HG03565 (cell line): ENCODE data around the gene EMC6.

Source experiments
- ATAC-seq: cut with Tn5 transposase; IDR thresholded peaks from one replicate; pipeline ENCODE4 v1.9.1; 2021; ENCODE audit warnings: mild to moderate bottlenecking, moderate library complexity; ENCODE audit not compliant: unreplicated experiment

The EMC6 gene

DNA sequence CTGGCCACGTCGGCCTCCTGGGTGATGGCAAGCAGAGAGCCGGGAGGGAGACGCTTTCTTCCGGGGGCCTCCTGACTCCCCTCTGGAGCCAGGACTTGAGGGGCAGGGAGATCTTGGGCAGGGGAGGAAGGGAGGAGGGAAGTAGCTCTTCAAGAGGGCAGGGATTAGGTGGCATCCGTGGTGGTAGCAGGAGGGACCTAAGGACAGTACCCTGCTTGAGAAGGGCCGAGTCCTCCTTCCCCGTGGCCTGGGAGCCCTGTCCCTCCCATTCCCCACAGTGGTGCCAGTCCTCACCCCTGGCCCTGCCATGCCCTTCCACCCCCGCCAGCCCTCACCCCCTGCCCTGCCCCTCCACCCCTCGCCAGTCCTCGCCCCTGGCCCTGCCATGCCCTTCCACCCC lies 12.8 kb upstream of the EMC6 start:
- ATAC-seq: no peak

DNA sequence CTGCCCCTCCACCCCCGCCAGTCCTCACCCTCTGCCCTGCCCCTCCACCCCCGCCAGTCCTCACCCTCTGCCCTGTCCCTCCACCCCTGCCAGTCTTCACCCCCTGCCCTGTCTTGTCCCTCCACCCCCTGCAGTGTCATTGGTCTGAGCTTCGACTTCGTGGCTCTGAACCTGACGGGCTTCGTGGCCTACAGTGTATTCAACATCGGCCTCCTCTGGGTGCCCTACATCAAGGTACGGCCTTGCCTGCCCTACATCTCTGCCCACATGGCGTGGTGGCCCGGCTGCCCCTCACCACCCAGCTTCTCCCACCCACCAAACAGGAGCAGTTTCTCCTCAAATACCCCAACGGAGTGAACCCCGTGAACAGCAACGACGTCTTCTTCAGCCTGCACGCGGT lies 12.3 kb upstream of the EMC6 start:
- ATAC-seq: no peak

DNA sequence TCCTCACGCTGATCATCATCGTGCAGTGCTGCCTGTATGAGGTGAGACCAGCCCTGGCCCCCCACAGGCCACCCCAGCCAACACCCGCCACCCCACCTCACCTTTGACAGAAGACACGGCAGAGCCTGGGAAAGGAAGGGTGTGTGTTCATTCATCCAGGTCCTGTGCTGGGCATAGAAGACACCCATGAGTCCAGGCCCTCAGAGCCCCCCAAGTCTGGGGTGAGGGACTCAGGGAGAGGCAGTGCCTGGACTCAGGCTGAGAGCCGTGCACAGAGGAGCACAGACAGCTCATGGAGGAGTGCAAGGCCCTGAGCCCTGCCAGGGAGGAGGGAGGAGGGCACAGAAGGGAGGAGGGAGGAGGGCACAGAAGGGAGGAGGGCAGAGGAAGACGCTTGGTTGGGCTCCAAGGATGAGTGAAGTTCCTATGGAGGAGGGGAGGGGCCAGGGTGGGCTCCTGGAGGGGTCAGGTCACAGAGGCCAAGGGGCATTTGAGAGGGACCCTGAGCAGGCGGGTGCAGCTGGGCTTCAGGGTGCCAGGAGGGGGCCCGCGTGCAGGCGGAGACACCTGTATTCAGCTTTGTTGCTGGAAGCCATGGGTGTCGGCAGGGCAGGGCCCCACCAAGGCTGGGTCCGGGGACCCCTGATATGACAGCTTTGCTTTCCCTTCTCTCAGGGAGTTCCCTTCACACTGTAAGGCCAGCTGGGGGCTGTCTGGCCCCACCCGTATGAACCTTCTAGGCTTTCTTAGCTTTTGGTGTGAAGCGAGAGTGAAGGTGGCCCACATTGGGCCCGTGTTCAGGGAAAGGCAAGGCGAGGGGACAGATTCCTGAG lies 11.6 kb upstream of the EMC6 start:
- no peak for ATAC-seq

DNA sequence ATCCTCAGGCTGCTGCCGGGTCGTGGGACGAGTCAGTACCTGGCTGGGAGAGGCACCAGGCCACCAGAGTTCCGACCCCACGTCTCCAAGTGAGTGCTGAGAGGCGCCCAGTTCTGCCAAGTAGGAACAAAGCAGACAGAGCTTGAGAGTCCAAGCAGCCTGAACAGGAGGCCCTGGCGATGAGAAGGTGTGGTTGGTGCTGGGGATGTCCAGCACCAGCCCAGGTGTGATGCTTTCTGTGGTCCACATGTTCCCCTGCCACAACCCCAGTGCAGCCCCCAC lies 11.1 kb upstream of the EMC6 start:
- ATAC-seq: no peak

DNA sequence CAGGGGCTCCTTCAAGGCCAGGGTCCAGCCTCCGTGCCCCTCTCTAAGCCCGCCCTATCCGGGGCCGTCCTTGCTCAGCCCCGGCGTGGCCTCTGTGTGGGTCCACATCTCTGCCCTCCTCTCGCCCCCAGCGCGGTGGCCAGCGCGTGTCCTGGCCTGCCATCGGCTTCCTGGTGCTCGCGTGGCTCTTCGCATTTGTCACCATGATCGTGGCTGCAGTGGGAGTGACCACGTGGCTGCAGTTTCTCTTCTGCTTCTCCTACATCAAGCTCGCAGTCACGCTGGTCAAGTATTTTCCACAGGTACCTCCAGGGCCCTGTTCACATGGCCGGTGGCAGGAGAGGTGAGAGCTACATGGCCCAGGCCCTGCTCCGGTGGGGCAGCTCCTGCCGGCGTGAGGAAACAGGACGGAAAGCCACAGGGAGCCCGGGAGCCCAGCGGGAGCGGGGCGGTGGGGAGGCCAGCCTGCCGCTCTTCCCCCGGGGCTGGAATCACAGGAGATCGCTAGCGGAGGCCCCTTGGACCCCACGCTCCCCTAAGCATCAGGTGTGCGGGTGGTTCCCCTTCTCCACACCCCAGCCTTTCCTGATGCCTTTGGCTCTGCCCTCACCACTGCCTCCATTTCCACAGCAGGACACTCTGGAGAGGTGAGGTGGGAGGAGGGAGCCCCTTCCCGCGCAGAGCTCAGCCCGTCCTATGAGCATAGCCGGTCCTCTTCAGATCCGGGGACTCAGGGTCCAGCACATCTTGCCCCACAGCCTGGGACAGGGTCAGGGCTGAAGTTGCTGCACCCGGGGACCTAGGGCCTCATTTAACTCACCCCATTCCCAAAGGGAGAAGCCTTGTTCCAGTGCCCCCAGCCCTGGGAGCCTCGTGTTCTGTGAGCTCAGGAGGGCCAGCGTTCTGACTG lies 10.5 kb upstream of the EMC6 start:
- ATAC-seq: no peak

DNA sequence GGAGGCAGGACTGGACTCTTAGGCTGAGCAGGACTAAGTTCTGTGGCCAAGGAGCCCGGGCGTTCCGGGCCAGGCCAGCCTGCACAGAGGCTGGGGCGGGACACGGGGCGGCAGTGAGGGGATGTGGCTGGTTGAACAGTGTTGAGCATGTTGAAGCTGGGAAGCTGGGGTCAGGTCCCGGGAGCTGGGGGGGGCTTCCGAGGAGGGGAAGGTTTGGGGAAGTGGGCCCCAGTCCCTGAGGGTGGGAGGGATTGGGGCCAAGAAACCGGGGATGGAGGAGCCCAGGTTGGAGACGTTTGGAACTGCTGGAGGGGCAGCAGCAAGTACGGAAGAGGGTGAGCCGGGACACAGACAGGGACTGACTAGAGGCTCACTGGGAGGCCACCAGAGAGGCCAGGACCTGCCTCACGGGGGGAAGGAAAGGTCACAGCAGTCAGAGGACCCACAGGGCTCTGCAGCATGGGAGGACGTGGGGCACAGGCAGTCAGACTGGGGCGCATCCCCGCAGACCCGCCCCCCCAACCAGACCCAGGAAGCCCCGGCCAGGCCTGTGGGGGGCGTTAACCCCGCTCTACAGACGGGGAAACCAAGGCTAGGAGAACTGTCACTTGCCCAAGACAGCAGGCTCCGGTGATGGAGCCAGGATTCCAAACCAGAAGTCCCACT lies 9.7 kb upstream of the EMC6 start:
- no peak for ATAC-seq

DNA sequence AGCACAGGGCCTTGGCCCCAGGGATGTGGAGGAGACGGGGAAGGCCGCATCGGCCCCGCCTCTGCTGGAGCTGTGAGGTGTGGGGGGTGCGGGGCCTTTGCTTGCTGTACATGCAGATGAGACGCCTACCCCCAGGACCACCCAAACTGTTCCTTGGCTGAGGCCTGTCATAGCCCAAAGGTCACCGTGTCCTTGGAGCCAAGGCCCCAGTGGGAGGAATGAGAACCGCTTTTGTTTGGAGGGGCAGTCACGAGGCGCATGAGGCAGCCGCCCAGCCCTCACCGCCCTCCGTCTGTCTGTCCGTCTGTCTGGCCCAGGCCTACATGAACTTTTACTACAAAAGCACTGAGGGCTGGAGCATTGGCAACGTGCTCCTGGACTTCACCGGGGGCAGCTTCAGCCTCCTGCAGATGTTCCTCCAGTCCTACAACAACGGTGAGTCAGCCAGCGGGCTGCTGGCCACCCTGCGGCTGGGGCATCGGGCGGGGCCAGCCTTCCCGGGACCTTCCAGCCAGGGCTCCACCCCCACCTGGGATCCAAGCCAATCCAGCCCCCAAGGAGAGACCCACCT lies 9.0 kb upstream of the EMC6 start:
- no peak for ATAC-seq

DNA sequence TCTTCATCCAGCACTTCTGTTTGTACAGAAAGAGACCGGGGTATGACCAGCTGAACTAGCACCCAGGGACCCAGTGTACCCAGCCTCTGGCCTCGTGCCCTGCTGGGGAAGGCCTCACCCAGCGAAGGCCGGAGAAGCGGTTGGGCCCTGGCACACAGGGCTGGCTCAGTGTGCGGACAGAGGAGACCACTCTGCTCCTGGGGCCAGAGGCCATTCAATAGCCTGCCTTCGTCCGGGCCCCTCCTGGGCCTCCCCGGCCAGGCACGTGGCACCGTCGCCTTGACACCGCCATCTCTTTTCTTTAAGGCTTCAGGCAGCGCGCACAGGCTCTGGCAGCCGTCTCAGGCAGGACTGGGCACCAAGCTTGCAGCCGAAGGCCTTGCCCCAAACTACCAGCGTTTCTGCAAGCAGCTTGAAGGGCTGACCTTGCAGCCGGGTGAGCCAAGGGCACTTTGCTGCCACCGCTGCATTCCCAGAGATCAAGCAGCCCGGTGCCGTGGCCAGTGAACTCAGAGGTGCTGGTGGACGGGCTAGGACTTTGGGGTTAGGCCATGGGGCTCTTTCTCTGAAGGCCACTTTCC lies 8.2 kb upstream of the EMC6 start:
- ATAC-seq: no peak

DNA sequence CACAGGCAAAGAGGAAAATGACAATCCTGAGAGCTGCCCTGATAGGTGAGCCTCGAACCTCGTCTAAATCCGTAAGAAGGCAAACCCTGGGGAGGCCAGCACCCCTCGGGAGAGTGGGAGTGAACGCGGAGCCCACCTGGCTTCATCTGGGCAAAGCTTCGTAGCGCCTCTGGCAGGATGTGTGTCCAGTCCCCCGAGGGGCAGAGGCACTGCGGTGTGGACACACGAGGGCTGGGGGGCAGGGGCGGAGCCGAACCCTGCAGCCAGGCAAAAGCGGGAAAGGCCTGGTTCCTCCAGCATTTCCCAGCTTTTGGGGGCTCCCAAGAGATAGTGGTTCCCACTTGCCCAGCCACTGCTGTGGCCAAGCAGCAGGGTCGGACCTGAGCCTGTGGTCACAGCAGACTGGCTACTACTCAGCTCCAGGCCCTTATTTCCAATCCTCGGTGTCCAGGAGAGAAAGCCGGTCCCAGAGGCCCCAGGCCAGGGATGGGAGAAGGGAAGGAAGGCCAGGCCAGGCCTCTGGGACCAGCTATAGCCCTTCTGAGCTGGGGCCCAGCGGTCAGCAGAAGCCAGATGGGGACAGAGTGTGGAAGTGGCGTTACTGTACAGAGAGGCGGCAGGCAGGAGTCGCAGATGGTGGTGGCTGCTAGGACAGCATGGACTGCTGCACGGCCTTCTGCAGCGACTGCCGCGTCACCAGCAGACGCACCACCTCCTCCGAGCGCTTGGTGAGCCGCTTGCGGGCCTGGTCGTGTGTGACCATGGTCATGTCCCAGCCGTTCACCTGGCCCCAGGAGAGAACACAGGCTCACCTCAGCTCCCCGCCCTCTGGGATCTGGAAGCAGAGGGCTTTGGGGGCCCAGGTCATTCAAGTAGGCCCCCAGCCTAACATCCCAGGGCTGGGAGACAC lies 5.3 kb upstream of the EMC6 start:
- ATAC-seq: no peak

DNA sequence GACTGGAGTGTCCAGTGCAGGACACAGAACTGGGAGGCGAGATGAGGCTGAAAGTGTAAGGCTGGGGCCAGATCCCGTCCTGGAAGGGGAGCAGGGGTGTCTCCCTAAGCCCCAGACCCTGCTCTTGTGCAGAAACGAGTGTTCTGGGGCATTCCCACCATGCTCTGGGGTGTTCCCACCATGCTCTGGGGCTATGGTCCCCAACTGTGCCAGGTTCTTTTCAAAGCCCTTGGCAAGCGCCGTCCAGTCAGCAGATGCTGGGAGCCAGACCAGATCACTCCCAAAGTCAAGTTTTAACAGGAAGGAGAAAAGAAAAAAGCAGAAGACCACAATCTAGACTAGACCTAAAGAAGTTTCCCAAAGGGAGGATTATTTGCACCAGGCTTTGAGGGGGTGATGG lies 2.8 kb upstream of the EMC6 start:
- no peak for ATAC-seq

DNA sequence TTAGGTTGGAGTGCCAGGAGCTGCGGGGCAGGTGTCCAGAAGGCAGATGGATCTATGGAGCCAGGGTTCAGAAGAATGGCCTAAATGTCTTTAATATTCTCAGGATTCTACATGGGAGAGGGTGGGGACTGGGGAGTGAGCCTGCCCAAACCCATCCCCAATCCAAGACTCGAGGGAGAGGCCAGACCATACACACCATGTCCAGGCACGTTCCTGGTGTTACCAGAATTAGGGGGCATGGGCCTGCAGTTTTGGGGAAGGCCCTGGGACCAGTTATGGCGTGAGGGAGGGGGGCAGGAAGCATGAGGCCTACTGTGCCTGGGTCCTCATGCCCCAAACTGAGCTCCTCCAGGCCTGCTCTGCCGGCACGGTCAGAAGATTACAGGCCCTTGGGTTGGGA lies 2.1 kb upstream of the EMC6 start:
- ATAC-seq: no peak

DNA sequence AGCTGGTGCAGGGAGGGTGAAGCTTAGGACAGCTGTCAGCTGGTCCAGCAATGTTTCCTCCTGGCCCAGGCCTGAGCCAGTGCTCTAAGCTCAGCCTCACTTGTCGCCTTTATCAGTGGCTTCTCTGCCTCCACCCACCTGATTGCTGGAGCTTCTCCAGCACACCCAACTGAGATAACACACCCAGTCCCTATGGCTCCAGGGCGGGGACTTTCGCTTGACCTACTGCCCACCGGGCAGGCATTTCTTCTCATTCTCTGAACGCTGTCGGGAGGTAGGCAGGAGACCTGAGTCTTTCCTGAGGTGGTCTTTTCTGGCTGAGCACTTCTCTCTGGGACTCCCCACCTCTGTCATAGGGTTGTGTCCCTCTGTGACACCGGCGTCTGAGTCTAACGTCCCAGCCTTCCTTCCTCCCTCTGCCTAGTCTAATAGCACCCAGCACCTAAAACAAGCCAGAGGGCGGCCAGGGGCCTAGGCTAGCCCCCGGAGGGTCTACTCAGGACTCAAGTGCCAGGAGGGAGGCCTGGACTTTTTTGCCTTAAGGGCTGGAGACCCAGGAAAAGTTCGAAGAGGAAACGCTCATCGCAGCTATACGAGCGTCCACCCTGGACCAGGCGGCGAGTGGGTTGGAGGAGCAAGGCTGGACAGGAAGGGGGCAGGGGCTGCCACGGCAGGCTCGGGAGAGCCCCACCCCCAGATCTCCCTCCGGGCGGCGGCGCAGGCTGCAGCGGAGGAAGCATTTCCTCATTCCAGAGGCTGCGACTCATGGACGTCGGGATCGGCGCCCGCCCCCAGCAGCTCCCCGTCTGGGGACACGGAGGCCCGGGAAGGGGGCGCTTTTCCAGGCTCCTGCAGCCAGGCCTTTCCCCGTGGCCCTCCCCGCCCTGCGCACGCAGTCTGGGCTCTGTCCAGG lies 990 bp upstream of the EMC6 start:
- no peak for ATAC-seq

DNA sequence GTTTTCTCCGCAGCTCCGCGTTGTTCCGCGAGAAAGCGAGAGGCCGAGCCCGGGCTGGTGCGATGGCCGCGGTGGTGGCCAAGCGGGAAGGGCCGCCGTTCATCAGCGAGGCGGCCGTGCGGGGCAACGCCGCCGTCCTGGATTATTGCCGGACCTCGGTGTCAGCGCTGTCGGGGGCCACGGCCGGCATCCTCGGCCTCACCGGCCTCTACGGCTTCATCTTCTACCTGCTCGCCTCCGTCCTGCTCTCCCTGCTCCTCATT lies 404 bp downstream of the EMC6 start:
- ATAC-seq: no peak

DNA sequence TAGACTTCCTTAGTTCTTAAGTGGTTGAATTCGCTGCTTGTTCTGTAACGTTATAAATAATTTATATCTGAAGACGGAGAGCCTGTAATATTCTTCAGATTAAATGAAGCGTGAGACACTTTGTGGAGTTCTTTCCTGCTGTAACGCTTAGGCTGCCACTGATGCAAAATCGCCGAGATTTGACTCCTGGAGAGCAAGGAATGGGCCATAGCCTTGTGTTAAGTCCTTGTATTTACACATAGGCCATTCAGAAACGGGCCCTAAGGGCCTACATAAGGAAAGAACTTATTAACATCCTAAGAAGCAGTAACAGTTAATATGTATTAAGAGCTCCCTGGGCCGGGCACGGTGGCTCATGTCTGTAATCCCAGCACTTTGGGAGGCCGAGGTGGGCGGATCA lies 936 bp downstream of the EMC6 start:
- ATAC-seq: no peak

DNA sequence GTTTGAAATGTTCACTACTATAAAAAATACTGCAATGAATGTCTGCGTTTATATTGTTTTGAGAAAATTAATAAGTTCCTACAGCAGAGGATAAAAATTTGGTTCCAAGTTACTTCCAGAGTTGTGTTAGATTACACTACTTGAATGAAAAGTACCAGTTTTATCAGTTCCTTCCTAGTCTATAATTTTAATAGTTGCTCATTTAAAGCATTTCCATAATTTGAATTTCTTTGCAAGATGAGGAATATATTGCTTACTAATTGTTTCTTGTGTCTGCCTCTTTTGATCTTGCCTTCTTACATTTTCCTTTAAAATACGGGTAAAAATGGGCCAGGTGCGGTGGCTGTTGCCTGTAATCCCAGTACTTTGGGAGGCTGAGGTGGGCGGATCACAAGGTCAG lies 4.0 kb downstream of the EMC6 start:
- no peak for ATAC-seq

DNA sequence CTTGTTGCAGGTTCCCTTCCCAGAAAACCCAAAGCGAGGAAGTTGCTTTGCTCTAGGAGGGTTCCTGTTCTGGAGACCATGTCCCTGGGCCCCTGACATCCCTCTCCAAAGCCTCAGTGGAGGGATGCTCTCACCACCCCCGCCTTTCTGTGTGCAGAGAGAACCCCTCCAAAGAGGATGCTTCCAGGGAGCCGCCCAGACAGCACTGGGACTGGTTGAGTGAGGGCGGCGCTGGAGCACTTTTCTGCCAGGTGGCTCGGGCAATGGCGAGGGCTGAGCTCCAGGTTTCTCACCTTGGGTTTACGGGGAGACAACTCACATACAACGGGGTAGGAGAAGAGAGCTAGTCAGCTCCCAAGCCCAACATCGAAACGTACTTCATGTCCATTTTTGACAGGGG lies 7.3 kb downstream of the EMC6 start:
- no peak for ATAC-seq

DNA sequence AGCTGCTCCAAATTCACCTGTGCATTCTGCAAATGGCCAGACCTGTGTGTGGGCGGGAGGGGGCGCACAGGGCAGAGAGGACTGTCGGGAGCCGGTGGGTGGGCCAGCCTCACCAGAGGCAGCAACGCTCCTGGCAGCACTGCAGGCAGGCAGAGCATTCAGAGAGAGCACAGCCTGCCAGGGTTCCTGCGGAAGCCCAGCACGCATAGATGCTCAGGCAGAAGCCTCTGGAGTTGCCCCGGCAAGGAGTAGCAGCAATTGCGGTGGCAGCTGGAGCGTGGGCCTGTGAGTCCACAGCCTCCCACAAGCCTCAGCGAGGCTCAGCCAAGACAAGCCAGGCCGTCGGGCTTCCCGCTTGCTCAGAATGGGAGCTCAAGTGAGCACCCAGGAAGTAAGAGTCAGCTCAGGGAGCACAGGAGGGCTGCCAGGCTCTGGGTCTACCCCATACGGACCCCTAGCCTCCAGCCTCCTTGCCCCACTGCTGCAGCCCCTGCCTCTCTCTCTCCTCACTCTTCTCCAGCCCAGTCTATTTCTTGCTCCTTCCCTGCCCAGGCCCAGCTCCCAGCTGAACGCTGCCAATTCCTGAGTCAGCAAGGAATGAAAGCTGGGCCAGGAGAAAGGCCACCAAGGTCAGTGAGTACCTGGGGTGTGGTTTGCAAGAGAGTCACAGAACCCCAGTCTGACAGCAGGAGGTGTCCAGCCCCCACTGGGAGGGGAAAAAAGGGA lies 9.6 kb downstream of the EMC6 start:
- no peak for ATAC-seq

DNA sequence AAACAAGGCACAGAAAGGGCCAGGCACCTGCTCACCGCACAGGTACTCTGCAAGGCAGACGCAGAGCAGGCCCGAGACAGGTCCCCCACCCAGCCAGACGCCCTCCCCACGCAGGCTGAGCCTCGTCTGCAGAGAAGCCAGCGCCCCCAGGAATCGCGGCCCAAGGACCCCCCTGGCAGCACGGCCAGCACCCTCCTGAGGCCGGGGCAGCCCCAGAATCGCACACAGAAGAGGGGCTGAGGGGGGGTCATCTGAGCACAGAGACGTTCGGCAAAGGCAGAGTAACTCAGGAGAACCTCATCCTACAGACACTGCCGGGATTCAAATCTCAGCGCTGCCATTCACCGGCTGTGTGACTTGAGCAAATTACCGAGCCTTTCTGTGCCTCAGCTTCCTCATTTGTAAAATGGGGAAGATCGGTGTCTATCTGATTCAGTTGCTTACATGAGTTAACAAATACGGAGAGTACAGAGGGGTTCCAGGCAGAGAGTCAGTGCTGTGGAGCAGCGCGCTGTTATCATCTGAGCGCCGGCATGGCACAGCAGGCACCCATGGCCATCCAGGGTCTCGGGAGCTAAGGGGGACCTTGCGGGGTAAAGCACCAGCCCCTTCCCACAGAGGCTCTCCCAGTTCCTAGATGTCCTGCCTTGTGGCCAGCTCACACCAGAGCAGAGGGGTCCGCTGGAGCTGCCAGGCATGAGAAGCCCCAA lies 10.4 kb downstream of the EMC6 start:
- no peak for ATAC-seq
